NT2/D1 (cell line): ENCODE results near the gene FARS2.

Source experiments
- YY1 ChIP-seq: IDR thresholded peaks from 2 replicates; pipeline ENCODE4 v1.6.1; 2011; ENCODE audit not compliant: insufficient read length, insufficient read depth
- ZNF274 ChIP-seq: IDR thresholded peaks from 2 replicates; pipeline ENCODE4 v1.6.1; 2011; ENCODE audit warnings: mild to moderate bottlenecking, low read depth, low read length

DNA sequence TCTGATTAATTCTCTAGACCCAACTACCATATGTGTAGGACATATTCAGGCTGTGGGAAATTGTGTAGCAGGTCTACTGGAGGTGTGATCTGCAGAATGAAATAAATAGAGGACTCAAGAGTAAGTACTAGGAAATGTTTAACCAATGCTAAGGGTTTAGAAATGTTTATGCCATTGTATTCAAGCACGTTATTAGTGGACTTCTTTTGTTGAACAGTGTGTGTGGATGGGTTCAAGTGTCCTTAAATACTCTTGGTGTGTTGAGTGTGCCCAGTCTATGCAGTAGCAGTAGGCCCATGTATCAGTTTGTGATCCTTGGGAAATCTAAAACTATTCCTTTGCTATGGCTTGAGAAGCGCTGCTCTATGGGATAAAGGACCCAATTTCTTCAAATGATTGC is 112.1 kb downstream of the FARS2 start:
- TF ChIP-seq ZNF274 (no peak), YY1 (no peak)
